ENCODE measurements around the gene WDR31.

WDR31 gene

DNA sequence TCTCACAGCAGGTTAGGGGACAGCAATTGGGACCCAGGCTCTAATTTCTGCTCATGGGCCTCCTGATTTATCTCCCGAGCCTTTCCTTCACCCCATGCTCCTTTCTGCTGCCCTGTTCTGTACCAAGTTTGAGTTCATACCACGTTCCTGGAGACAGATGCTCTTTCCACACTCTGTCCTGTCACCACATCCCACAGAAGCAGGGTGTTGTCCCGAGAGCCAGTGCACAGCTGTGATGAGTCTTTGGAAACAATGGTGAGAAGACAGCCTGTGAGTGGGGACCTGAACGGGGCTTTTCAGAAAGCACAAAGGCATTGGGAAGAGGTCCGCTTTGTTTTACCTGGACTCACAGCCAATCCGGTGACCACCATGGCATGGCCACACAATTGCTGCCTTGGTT lies 17.4 kb downstream of the WDR31 start:
- DNase-seq (ENCODE audit: low read depth) = no peak
- Histone ChIP-seq H3K36me3 (ENCODE audit: control insufficient read depth, insufficient read depth, low read length, severe bottlenecking) (no peaks in the 10 kb centered on the region), H3K9me3 (ENCODE audit: control insufficient read depth, low read length) (no peaks in the 10 kb centered on the region), H3K4me3 (ENCODE audit: low read length) (no peak overlapping the region), H3K9ac (ENCODE audit: low read length) (no peak overlapping the region), H3K27me3 (replicated peaks; ENCODE audit: control insufficient read depth, insufficient read depth, low read length) (no peaks in the 10 kb centered on the region), H3K4me1 (ENCODE audit: control insufficient read depth, insufficient read depth, low read length) (peaks cover 6% of the 10 kb centered on the region)

DNA sequence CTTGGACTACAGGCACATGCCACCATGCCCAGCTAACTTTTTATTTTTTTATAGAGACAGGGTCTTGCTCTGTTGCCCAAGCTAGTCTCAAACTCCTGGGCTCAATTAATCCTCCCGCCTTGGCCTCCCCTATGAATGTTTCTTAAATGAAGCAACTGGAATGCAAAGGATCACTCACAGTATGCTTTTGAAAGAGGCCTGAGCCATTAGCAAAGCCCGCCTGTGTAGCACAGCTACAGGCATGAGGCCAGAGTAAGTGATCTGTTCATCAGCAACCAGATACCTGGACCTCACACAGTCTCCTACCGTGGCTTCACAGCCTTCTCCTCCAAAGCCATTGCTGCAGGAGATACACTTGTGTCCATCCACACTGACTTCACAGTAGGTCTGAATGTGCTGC lies 20.0 kb downstream of the WDR31 start:
- no peaks in the 10 kb centered on the region for H3K36me3 ChIP-seq (ENCODE audit: control insufficient read depth, insufficient read depth, low read length, severe bottlenecking)

DNA sequence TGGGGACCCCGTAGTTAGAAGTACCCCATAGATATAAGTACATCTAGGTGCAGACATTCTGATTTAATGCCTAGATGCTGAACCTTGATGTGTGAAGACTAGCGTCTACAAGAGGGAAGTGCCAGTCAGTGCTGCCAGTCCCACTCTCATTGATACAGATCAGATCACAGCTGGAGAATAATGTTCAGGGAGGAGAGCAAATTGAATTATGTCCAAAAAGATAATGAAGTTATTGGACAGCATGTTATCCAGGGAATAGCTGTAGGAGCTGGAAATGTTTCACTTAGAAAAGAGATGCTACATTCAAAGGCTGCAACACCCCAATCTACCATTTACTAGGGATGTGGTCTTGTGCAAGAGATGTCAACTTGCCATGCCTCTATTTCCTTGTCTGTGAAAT lies 21.0 kb downstream of the WDR31 start:
- Histone ChIP-seq H3K9me3 (ENCODE audit: control insufficient read depth, low read length) (no peaks in the 10 kb centered on the region), H3K4me3 (ENCODE audit: low read length) (no peak overlapping the region), H3K4me1 (ENCODE audit: control insufficient read depth, insufficient read depth, low read length) (peaks cover 9% of the 10 kb centered on the region), H3K27me3 (replicated peaks; ENCODE audit: control insufficient read depth, insufficient read depth, low read length) (no peaks in the 10 kb centered on the region), H3K36me3 (ENCODE audit: control insufficient read depth, insufficient read depth, low read length, severe bottlenecking) (no peaks in the 10 kb centered on the region), H3K9ac (ENCODE audit: low read length) (no peak overlapping the region)
- DNase-seq (ENCODE audit: low read depth) = no peak

More for the DNA sequence above, 20.0 kb downstream of the WDR31 start:
- no peak overlapping the region for H3K9ac ChIP-seq (ENCODE audit: low read length)
- H3K27me3 ChIP-seq (replicated peaks; ENCODE audit: control insufficient read depth, insufficient read depth, low read length) = no peaks in the 10 kb centered on the region
- H3K9me3 ChIP-seq (ENCODE audit: control insufficient read depth, low read length) = no peaks in the 10 kb centered on the region
- H3K4me1 ChIP-seq (ENCODE audit: control insufficient read depth, insufficient read depth, low read length) = peaks cover 9% of the 10 kb centered on the region
- H3K4me3 ChIP-seq (ENCODE audit: low read length) = no peak overlapping the region
- DNase-seq (ENCODE audit: low read depth) = no peak

DNA sequence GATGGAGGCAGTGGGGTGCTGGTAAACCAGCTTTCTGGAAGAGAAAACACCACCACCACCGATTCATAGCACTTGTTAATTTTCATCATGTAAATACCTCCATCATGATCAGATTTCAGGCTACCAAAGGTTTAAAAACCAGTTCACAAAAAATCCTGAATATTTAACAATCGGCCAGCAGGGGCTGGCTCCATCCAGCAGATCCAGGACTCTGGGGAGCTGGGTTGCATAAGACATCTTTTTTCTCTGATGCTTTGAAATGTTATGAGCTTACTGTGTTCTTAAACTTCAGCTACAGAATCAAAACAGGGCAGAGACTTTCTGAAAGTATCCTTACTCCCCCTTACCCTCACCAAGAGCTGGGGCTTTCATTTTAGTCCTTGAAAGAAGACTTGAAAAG lies 22.3 kb downstream of the WDR31 start:
- Histone ChIP-seq H3K9ac (ENCODE audit: low read length) (no peak overlapping the region), H3K27me3 (replicated peaks; ENCODE audit: control insufficient read depth, insufficient read depth, low read length) (no peaks in the 10 kb centered on the region), H3K4me3 (ENCODE audit: low read length) (no peak overlapping the region), H3K4me1 (ENCODE audit: control insufficient read depth, insufficient read depth, low read length) (peaks cover 9% of the 10 kb centered on the region), H3K9me3 (ENCODE audit: control insufficient read depth, low read length) (no peaks in the 10 kb centered on the region), H3K36me3 (ENCODE audit: control insufficient read depth, insufficient read depth, low read length, severe bottlenecking) (no peaks in the 10 kb centered on the region)
- DNase-seq (ENCODE audit: low read depth) = peak; percentile 62

DNA sequence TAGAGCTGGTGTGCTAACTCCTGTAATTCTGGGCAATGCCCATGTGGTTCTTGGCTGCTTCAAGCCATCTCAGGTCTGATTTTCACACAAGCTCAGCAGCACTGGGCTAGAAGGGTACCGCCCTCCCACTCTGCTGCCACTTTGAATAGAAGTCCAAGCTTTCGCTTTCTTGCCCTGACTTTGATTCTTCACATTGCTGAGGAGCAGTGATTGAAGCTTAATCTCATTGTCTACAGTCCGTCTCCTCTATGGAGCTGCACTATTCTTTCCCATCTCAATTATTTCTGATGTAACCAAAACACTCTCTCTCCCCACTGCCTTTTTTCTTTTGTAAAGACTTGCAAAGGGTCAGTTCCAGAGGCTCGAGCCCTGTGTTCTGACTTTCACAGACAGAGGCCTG lies 24.0 kb downstream of the WDR31 start:
- H3K36me3 ChIP-seq (ENCODE audit: control insufficient read depth, insufficient read depth, low read length, severe bottlenecking) = no peaks in the 10 kb centered on the region
- H3K9ac ChIP-seq (ENCODE audit: low read length) = no peak overlapping the region
- no peak for DNase-seq (ENCODE audit: low read depth)
- no peak overlapping the region for H3K4me3 ChIP-seq (ENCODE audit: low read length)
- H3K4me1 ChIP-seq (ENCODE audit: control insufficient read depth, insufficient read depth, low read length) = peaks cover 9% of the 10 kb centered on the region
- no peaks in the 10 kb centered on the region for H3K27me3 ChIP-seq (replicated peaks; ENCODE audit: control insufficient read depth, insufficient read depth, low read length)
- H3K9me3 ChIP-seq (ENCODE audit: control insufficient read depth, low read length) = no peaks in the 10 kb centered on the region

DNA sequence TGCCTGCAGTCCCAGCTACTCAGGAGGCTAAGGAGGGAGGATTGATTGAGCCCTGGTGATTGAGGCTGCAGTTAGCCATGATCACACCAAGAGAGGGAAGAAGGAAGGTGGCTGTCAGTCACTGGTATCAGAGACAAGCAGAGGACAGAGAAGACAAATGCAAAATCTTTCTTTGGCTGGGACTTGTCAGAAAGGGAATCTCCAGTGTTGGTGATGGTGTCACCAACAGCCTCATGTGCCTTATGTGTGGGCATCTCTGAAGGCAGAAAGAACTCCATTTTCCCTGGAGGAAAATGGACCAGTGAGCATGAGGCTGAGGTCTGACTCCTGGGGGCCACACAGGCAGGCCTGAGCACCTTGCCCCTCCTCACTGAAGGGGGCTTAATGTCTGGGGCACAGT lies 24.8 kb downstream of the WDR31 start:
- H3K4me3 ChIP-seq (ENCODE audit: low read length) = no peak overlapping the region
- no peak for DNase-seq (ENCODE audit: low read depth)
- H3K9ac ChIP-seq (ENCODE audit: low read length) = no peak overlapping the region
- H3K9me3 ChIP-seq (ENCODE audit: control insufficient read depth, low read length) = no peaks in the 10 kb centered on the region
- H3K36me3 ChIP-seq (ENCODE audit: control insufficient read depth, insufficient read depth, low read length, severe bottlenecking) = no peaks in the 10 kb centered on the region
- H3K27me3 ChIP-seq (replicated peaks; ENCODE audit: control insufficient read depth, insufficient read depth, low read length) = no peaks in the 10 kb centered on the region
- H3K4me1 ChIP-seq (ENCODE audit: control insufficient read depth, insufficient read depth, low read length) = peaks cover 9% of the 10 kb centered on the region

DNA sequence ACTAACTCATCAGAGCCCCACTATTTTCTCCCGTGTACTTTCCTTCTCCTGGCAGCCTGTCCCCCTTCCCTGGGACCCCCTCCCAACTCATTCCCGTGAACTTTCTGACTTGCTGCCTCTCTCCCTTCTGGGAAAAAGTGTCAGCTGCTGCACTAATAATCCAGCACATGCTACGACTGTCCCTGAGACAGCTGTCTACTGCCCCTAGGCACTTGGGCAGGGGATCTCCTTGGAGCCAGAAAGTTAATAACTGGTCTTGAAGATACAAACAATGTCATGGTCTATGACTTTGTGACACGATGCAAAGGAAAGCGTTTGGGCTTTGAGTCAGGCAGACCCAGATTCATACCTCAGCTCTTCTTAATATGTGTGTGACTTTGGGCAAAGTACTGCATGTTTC lies 26.8 kb downstream of the WDR31 start:
- no peak for DNase-seq (ENCODE audit: low read depth)

DNA sequence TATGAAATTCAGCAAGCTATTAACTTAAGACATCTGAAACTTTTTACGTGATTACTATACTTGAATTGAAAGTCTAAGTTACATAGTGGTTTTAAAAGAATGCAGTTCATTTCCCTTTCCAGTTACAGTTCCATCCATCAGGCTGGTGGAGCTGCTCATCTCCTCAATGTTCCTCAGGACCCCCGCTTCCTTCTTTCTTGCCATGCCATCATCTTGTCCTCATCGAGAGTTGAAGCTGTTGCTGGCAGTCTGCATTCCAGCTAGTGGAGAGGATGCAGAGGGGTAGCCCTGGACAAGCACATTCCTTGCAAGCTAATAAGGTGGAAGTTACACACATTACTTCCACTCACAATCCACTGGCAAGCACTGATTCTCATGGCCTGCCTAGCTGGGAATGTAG lies 28.1 kb downstream of the WDR31 start:
- H3K4me1 ChIP-seq (ENCODE audit: control insufficient read depth, insufficient read depth, low read length) = no peaks in the 10 kb centered on the region
- no peak overlapping the region for H3K9ac ChIP-seq (ENCODE audit: low read length)
- no peak overlapping the region for H3K4me3 ChIP-seq (ENCODE audit: low read length)
- no peaks in the 10 kb centered on the region for H3K9me3 ChIP-seq (ENCODE audit: control insufficient read depth, low read length)
- H3K36me3 ChIP-seq (ENCODE audit: control insufficient read depth, insufficient read depth, low read length, severe bottlenecking) = no peaks in the 10 kb centered on the region
- no peaks in the 10 kb centered on the region for H3K27me3 ChIP-seq (replicated peaks; ENCODE audit: control insufficient read depth, insufficient read depth, low read length)
- peak; percentile 8 for DNase-seq (ENCODE audit: low read depth)

More for the DNA sequence above, 26.8 kb downstream of the WDR31 start:
- Histone ChIP-seq H3K27me3 (replicated peaks; ENCODE audit: control insufficient read depth, insufficient read depth, low read length) (no peaks in the 10 kb centered on the region), H3K4me3 (ENCODE audit: low read length) (no peak overlapping the region), H3K9me3 (ENCODE audit: control insufficient read depth, low read length) (no peaks in the 10 kb centered on the region), H3K9ac (ENCODE audit: low read length) (no peak overlapping the region), H3K36me3 (ENCODE audit: control insufficient read depth, insufficient read depth, low read length, severe bottlenecking) (no peaks in the 10 kb centered on the region), H3K4me1 (ENCODE audit: control insufficient read depth, insufficient read depth, low read length) (peaks cover 8% of the 10 kb centered on the region)

DNA sequence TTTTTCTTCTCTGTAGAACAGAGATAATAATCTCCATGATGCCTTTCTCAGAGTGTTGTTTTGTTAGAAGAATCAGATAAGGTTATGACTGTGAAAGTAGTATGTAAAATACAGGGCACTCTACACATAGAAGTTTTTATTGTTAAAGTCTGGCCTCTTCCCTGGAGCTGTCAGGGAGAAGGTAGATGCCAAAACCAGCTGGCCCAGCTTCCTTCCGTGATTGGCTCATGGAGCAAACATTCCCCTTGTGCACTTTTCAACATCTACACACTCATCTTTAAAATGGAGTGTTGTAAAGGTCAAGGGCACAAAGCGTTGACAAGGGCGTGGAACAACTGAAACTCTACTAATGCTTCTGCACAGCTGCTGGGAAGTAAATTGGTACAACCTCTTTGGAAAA lies 29.5 kb downstream of the WDR31 start:
- DNase-seq (ENCODE audit: low read depth) = no peak
- H3K9ac ChIP-seq (ENCODE audit: low read length) = no peak overlapping the region
- H3K9me3 ChIP-seq (ENCODE audit: control insufficient read depth, low read length) = no peaks in the 10 kb centered on the region
- no peaks in the 10 kb centered on the region for H3K36me3 ChIP-seq (ENCODE audit: control insufficient read depth, insufficient read depth, low read length, severe bottlenecking)
- no peaks in the 10 kb centered on the region for H3K4me1 ChIP-seq (ENCODE audit: control insufficient read depth, insufficient read depth, low read length)
- H3K4me3 ChIP-seq (ENCODE audit: low read length) = no peak overlapping the region
- no peaks in the 10 kb centered on the region for H3K27me3 ChIP-seq (replicated peaks; ENCODE audit: control insufficient read depth, insufficient read depth, low read length)

DNA sequence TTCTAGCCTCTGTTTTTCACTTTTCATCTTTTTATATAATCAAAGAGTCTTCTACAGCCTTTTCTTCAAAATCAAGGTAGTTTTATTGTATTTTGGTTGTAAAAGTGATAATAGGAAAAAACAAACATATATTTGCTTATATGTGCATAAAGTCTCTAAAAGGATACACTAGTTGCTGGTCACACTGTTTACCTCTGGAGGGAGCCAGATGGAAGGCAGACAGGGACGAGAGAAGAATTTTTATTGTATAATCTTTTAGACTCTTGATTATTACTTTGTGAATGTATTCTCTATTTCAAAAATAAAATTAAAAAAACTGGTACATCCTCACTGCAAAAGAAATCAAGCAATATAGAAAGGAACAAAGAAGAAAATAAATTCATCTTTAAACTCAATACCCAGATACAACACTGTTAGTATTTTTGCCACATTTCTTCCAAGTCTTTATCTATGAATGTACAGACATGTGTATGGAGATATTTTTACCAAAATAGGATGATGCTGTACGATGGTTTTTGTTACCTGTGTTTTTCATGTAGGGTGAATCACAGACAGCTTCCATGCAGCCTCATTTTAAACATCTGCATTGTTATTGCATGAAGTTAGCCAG lies 30.8 kb downstream of the WDR31 start:
- Histone ChIP-seq H3K4me3 (ENCODE audit: low read length) (no peak overlapping the region), H3K9me3 (ENCODE audit: control insufficient read depth, low read length) (no peaks in the 10 kb centered on the region), H3K36me3 (ENCODE audit: control insufficient read depth, insufficient read depth, low read length, severe bottlenecking) (no peaks in the 10 kb centered on the region), H3K4me1 (ENCODE audit: control insufficient read depth, insufficient read depth, low read length) (no peaks in the 10 kb centered on the region), H3K27me3 (replicated peaks; ENCODE audit: control insufficient read depth, insufficient read depth, low read length) (no peaks in the 10 kb centered on the region), H3K9ac (ENCODE audit: low read length) (no peak overlapping the region)
- DNase-seq (ENCODE audit: low read depth) = peak; percentile 82

DNA sequence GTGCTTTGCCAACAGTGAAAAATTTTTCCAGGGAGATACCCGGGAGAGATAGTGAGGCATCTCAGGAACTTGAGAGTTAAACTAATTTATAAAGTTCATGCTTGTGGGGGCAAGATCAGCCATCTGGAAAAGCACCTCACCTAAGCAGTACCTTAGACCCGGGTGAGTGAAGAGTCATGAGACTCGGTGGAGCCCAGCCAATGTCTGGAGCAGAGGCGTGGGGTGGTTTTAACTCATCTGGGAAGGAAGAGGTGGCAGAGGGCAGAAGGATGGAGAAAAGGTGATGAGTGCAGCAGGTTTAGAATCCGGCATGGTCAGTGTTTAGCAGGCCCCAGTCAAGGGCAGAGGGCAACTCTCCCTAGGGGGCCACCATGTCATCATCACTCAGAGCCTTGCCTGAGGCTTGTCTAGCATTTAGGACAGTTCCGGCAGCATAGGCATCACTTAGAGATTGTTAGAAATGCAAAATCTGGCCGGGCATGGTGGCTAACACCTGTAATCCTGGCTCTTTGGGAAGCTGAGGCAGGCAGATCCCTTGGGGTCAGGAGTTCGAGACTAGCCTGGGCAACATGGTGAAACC lies 32.6 kb downstream of the WDR31 start:
- H3K9me3 ChIP-seq (ENCODE audit: control insufficient read depth, low read length) = no peaks in the 10 kb centered on the region
- no peaks in the 10 kb centered on the region for H3K4me1 ChIP-seq (ENCODE audit: control insufficient read depth, insufficient read depth, low read length)
- no peak overlapping the region for H3K4me3 ChIP-seq (ENCODE audit: low read length)
- no peak for DNase-seq (ENCODE audit: low read depth)
- no peak overlapping the region for H3K9ac ChIP-seq (ENCODE audit: low read length)
- no peaks in the 10 kb centered on the region for H3K27me3 ChIP-seq (replicated peaks; ENCODE audit: control insufficient read depth, insufficient read depth, low read length)
- H3K36me3 ChIP-seq (ENCODE audit: control insufficient read depth, insufficient read depth, low read length, severe bottlenecking) = no peaks in the 10 kb centered on the region

DNA sequence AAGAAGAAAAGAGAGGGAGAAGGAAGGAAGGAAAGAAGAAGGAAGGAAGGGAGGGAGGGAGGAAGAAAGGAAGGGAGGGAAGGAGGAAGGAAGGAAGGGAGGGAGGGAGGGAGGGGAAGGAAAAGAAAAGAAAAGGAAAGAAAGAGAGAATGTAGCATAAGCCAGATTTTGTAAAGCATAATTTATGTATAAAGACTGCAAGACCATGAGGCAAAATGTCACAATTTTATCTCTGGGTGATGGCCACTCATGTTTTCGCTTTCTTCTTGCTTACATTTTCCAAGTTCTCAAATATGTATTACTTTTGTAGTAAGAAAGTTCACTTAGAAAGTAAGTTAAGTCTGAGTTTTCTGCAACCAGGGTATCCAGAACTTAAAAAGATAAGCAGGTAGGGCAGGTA lies 33.5 kb downstream of the WDR31 start:
- no peaks in the 10 kb centered on the region for H3K9me3 ChIP-seq (ENCODE audit: control insufficient read depth, low read length)
- H3K27me3 ChIP-seq (replicated peaks; ENCODE audit: control insufficient read depth, insufficient read depth, low read length) = no peaks in the 10 kb centered on the region
- H3K4me1 ChIP-seq (ENCODE audit: control insufficient read depth, insufficient read depth, low read length) = no peaks in the 10 kb centered on the region
- DNase-seq (ENCODE audit: low read depth) = no peak
- H3K9ac ChIP-seq (ENCODE audit: low read length) = no peak overlapping the region
- no peaks in the 10 kb centered on the region for H3K36me3 ChIP-seq (ENCODE audit: control insufficient read depth, insufficient read depth, low read length, severe bottlenecking)
- no peak overlapping the region for H3K4me3 ChIP-seq (ENCODE audit: low read length)

Measured in adipocyte (in vitro differentiated cells).